Gastrocnemius medialis (tissue), 4 donors: ENCODE measurements around the gene IL20. TPM values are rescaled to one million over a fixed set of nuclear protein-coding genes. Genes with fewer than 3 reads are reported as not detected.

Experiments used
- ATAC-seq, 2 donors: fragments of 150-250 bp; one replicate each; pipeline ENCODE4 v1.9.1; 2016
- DNase-seq, 2 donors: peaks; one replicate each; pipeline ENCODE4 v3.0.0-alpha.2; 2019
- H3K27ac ChIP-seq, 4 donors: fragments of 200-600 bp; sonication (generic); 1 replicate in 1 of 4; 2 replicates in 3 of 4; pipeline ENCODE4 v1.5.1; 2016 to 2018; ENCODE audit warnings: mild to moderate bottlenecking in 2 of 4, moderate library complexity in 1 of 4
- H3K27me3 ChIP-seq, 3 donors: fragments of 200-600 bp; sonication (generic) in 2 of 3; 1 replicate in 1 of 3; 2 replicates in 2 of 3; pipeline versions ENCODE4 v1.5.1 to v1.6.0; 2016 to 2019; ENCODE audit warnings: mild to moderate bottlenecking in 1 of 3, moderate library complexity in 1 of 3
- H3K36me3 ChIP-seq, 2 donors: fragments of 200-600 bp; sonication (generic) in 1 of 2; one replicate each; pipeline ENCODE4 v1.5.1; 2017 to 2018
- H3K4me1 ChIP-seq, 2 donors: fragments of 200-600 bp; sonication (generic) in 1 of 2; one replicate each; pipeline ENCODE4 v1.5.1; 2016 to 2017; ENCODE audit warnings: mild to moderate bottlenecking in 2 of 2
- H3K4me3 ChIP-seq, 4 donors: fragments of 200-600 bp; sonication (generic) in 3 of 4; 1 replicate in 1 of 4; 2 replicates in 3 of 4; pipeline ENCODE4 v1.5.1; 2016 to 2019; ENCODE audit warnings: mild to moderate bottlenecking in 2 of 4
- H3K9me3 ChIP-seq, 3 donors: fragments of 200-600 bp; sonication (generic) in 2 of 3; 1 replicate in 1 of 3; 2 replicates in 2 of 3; pipeline ENCODE4 v1.5.1; 2016 to 2019
- CTCF ChIP-seq, 5 experiments: fragments of 450-650 bp in 3 of 5; fragments of 200-600 bp in 2 of 5; sonication (generic) in 2 of 5; IDR thresholded peaks in 4 of 5; conservative IDR thresholded peaks in 1 of 5; 1 replicate in 4 of 5; 2 replicates in 1 of 5; pipeline ENCODE4 v1.5.1; 2016 to 2019; ENCODE audit warnings: antibody characterized with exemption in 5 of 5, mild to moderate bottlenecking in 3 of 5, moderate library complexity in 3 of 5
- POLR2A ChIP-seq, 2 donors: fragments of 450-650 bp; IDR thresholded peaks; one replicate each; pipeline ENCODE4 v1.6.1; 2017; ENCODE audit warnings: antibody characterized with exemption in 2 of 2, mild to moderate bottlenecking in 2 of 2, moderate library complexity in 2 of 2
- in situ Hi-C, 4 donors: fragments of 200-750 bp; cut with MboI; loops; one replicate each; pipeline versions ENCODE4 v1.15.0 to v1.8.0; 2017; ENCODE audit warnings: low sequenced_read_pairs in 4 of 4
- intact Hi-C: fragments of 100-400 bp; cut with DNase I; formaldehyde crosslinking; loops from one replicate; pipeline ENCODE4 v1.15.1; 2023; ENCODE audit warnings: low total_unique reads
- total RNA-seq, 4 donors: library from RNA; depleted of rRNA; stranded (reverse); fragments of >200 nt; gene quantifications; one replicate each; pipeline versions ENCODE4 v1.1.0 to v1.2.3, GENCODE V29; 2016

IL20 gene
- total RNA-seq, 4 donors from 2014 or later: not detected

- DNase-seq: no peak
- intact Hi-C loops (no loop called here), in situ Hi-C loops (no loop called here)
- Histone ChIP-seq H3K9me3 (peaks cover 0 to 11% (median 0%) of the 10 kb centered on the region in 3 donors), H3K4me3 (no peak overlapping the region), H3K4me1 (no peaks in the 10 kb centered on the region), H3K27me3 (no peaks in the 10 kb centered on the region), H3K36me3 (no peaks in the 10 kb centered on the region), H3K27ac (no peak overlapping the region)
- no peak for ATAC-seq
- TF ChIP-seq CTCF (IDR thresholded peaks at IDR 0.05 in 4 of 5, conservative IDR thresholded peaks at IDR 0.05 in 1 of 5): no peak
Observed at GRCh38 chr1:206882555-206882954, 17.1 kb downstream of the IL20 start.

DNA sequence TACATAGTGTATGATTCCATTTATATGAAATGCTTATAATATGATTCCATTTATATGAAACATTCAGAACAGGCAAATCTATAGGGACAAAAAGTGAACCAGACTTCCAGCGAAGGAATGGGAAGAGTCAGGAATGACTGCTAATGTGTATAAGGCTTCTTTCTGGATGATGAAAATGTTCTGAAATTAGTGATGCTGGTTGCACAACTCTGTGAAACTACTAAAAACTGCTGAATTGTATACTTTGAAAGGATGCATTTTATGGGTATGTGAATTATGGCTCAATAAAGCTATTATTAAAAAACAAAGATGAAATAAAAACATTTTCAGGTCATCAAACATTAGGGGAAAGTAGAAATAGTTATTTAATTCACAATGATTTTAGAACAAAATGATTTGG is 17.7 kb downstream of the IL20 start:
- no peaks in the 10 kb centered on the region for H3K27me3 ChIP-seq
- H3K4me3 ChIP-seq: no peak overlapping the region
- H3K9me3 ChIP-seq: peaks cover 0 to 11% (median 0%) of the 10 kb centered on the region in 3 donors
- intact Hi-C loops: no loop called here
- TF ChIP-seq CTCF (IDR thresholded peaks at IDR 0.05 in 4 of 5, conservative IDR thresholded peaks at IDR 0.05 in 1 of 5): no peak
- TF ChIP-seq POLR2A (IDR thresholded peaks at IDR 0.05): no peak
- ATAC-seq (no peak), DNase-seq (no peak)
- H3K27ac ChIP-seq: no peak overlapping the region
- in situ Hi-C loops: no loop called here
- no peaks in the 10 kb centered on the region for H3K4me1 ChIP-seq
- no peaks in the 10 kb centered on the region for H3K36me3 ChIP-seq

DNA sequence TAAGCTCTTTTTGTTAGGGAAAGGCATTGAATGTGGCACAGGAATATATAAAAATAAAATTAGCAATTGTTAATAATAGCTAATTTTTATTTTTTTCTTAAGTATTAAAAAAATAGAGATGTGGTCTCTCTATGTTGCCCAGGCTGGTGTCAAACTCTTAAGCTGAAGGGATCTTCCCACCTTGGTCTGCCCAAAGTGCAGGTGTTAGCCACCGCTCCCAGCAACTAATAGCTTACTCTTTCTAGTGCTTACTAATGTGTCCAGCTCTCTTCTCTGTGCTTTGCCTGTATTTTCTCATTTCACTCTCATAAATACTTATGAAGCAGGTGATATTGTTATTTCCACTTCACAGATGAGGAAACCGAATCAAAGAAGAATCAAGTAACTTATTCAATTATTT is 18.5 kb downstream of the IL20 start:
- no peak for TF ChIP-seq CTCF (IDR thresholded peaks at IDR 0.05 in 4 of 5, conservative IDR thresholded peaks at IDR 0.05 in 1 of 5)
- no peak for TF ChIP-seq POLR2A (IDR thresholded peaks at IDR 0.05)
- Histone ChIP-seq H3K36me3 (no peaks in the 10 kb centered on the region), H3K4me3 (no peak overlapping the region), H3K9me3 (peaks cover 0 to 4% (median 0%) of the 10 kb centered on the region in 3 donors), H3K27ac (no peak overlapping the region), H3K4me1 (no peaks in the 10 kb centered on the region), H3K27me3 (no peaks in the 10 kb centered on the region)
- ATAC-seq (no peak), DNase-seq (no peak)
- in situ Hi-C loops: no loop called here
- intact Hi-C loops: no loop called here

DNA sequence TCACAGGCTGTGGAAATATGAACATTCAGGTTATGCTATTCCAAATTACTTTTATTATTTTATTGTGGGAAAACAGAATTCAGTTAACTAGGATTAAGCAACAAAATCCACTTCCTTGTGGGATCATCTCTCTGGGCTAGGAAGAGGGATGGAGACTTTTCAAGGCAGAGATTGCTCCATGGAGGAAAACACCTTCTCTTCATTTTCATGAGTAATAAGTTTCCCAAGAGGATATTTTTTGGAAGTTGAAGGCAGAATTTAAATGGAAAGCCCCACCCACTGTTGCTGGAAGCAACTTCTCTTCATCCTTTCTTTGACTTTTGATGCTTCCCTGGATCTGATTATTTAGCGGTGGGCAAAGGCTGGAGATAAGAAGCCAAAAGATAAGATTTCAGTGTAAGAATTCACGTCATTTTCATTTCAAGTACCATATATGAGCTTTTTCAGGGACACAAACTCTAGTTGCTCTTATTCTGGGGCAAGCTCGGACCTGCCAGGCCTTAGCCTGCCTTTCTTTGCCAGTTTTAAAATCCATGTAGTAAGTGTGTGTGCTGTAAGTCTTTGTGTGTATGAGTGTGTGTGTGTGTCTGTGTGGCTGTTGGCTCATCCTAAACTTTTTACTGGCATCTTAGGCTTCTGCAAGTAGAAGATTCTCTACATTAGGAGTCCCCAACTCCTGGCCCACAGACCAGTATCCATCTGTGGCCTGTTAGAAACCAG is 20.1 kb downstream of the IL20 start:
- TF ChIP-seq CTCF (IDR thresholded peaks at IDR 0.05 in 4 of 5, conservative IDR thresholded peaks at IDR 0.05 in 1 of 5) (no peak), POLR2A (IDR thresholded peaks at IDR 0.05) (no peak)
- intact Hi-C loops: no loop called here
- H3K36me3 ChIP-seq: no peaks in the 10 kb centered on the region

GRCh38 chr1:206886831-206887230 is 21.4 kb downstream of the IL20 start:
- H3K36me3 ChIP-seq: no peaks in the 10 kb centered on the region
- H3K27me3 ChIP-seq: no peaks in the 10 kb centered on the region
- peaks cover 4 to 6% of the 10 kb centered on the region in 2 donors for H3K4me1 ChIP-seq
- no peak overlapping the region for H3K27ac ChIP-seq
- no peak overlapping the region for H3K4me3 ChIP-seq
- H3K9me3 ChIP-seq: no peaks in the 10 kb centered on the region
- intact Hi-C loops (no loop called here), in situ Hi-C loops (no loop called here)
- DNase-seq (no peak), ATAC-seq (no peak)
- TF ChIP-seq POLR2A (IDR thresholded peaks at IDR 0.05) (no peak), CTCF (IDR thresholded peaks at IDR 0.05 in 4 of 5, conservative IDR thresholded peaks at IDR 0.05 in 1 of 5) (no peak)

More for the DNA sequence above, 20.1 kb downstream of the IL20 start:
- peaks cover 0 to 3% of the 10 kb centered on the region in 2 donors for H3K4me1 ChIP-seq
- in situ Hi-C loops: no loop called here
- ATAC-seq: no peak
- no peak for DNase-seq
- H3K27ac ChIP-seq: no peak overlapping the region
- H3K27me3 ChIP-seq: no peaks in the 10 kb centered on the region
- H3K4me3 ChIP-seq: no peak overlapping the region
- H3K9me3 ChIP-seq: no peaks in the 10 kb centered on the region
